Muscle of arm (tissue), 12 donors: ENCODE results near the gene LHFPL3. TPM values are rescaled to one million over a fixed set of nuclear protein-coding genes. Genes with fewer than 3 reads are reported as not detected.

Source experiments
- DNase-seq: peaks from one replicate; pipeline ENCODE4 v3.0.0-alpha.2; 2013
- polyA plus RNA-seq, 12 donors: library from polyadenylated mRNA; unstranded; fragments of 120-200 nt; gene quantifications; one replicate each; pipeline ENCODE4 v1.2.1, GENCODE V29; 2013; ENCODE audit not compliant: insufficient read length in 12 of 12

LHFPL3 gene
- polyA plus RNA-seq, 12 donors: 0.10 to 0.33 (median 0.14) TPM; not detected in 8

DNA sequence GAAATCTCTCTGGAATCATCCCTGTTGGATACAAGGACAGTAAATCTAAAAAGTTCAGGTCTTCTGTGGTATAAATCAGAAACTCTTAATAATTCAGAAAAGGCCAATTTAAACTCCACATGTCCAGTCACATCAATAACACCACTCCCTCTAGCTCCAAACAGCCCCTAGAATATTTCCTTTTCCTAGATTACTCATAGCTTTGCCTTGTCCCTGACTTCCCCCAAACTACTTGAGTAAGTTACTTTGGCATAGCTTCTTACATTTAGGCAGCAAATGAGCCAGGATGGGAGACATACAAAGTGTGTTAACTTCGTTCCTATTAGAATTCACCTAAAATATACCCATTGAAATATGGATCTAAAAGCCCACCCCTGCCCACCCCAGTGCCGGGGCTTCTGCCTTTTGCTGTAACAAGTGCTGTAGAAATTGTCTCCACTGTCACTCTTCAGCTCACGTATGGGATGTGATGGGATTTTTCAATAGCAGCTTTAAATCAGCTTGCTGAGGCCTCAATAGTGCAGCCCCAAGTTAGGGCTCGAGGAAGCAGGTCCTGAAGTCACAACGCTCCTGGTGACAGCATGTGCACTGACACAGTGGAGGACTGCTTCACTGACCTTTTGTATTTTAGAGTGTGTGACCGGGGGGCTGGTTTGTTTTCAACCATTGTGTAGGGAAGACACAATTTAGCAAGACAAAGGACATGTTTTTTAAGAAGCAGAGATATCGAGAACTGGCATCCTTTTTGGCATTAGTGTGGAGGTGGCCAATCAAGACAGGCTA lies 467.4 kb downstream of the LHFPL3 start:
- no peak for DNase-seq

GRCh38 chr7:104800307-104800706 lies 471.9 kb downstream of the LHFPL3 start:
- no peak for DNase-seq

- DNase-seq: no peak
These were observed 472.6 kb downstream of the LHFPL3 start for GRCh38 chr7:104801022-104801421.

DNA sequence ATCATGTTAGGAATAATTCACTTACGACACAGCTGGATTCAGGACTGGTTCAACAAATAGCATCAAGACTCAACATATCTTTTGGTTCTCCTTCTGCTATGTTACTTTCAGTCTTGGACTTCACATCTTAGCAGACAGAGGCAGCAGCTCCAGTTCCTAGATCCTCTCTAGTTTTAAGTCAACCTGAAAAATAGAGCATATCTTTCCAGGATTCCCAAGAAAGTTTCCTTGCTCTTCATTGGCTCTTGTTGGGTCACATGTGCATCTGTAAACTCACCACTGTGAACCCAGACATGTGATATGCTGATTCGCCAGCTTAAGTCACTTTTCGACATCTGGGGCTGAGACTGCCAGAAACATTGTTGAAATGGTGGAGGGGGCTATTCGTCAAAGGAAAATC lies 475.5 kb downstream of the LHFPL3 start:
- no peak for DNase-seq

- no peak for DNase-seq
These were observed 476.3 kb downstream of the LHFPL3 start for GRCh38 chr7:104804696-104805095.

GRCh38 chr7:104805449-104806317 lies 477.3 kb downstream of the LHFPL3 start:
- DNase-seq: no peak

DNA sequence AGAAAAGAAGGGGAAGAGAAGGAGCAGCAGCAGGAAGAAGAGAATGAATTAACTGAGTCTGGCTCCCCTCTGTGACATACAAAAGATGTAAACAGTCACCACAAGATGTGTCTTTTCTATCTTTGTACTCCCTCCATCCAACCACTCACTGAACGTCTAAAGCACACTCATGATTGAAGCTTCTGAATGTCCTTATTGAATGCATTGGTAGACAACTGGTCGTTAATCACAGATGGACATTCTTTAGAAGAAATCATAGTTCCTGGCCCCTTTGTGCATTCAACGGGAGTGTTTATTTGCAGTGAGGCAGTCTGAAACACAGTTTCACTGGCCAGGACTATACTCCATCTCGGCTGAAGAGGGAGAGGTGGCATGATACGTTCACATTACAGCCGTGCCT lies 479.3 kb downstream of the LHFPL3 start:
- no peak for DNase-seq

DNA sequence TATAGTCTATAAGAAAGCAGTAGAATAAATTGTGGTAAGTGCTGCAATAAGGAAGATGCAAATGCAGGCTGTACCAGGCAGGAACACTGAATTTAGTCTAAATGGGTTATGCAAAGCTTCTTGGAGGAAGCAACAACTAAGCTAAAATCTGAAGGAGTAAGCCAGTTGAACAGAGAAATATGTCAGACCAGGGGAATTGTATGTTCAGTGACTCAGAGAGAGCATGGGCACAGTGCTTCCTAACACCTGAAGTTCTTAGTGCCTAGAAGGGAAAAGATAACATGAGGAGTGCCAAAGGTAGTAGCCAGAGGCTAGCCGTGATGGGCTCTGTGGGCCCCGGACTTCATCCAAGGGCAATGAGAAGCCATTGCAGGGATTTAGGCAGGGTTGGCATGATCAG lies 481.5 kb downstream of the LHFPL3 start:
- DNase-seq: no peak

DNA sequence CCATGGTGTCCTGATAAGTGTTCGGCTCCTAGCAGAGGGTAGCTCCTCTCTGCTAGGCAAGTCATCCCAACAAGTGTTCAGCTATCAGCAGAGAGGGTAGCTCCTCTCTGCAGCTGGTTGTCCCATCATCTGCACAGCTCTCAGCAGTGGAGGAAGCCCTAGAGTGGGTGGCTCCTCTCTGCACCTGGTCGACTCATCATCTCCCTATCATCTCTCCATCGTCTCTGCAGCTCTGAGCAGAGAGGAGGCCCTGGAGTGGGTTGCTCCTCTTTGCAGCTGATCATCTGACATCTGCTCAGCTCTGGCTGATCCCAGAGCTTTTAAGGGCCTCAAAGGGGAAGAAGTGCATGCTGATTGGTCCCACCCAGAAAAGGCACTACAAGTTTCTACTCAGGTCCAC lies 485.7 kb downstream of the LHFPL3 start:
- no peak for DNase-seq

DNA sequence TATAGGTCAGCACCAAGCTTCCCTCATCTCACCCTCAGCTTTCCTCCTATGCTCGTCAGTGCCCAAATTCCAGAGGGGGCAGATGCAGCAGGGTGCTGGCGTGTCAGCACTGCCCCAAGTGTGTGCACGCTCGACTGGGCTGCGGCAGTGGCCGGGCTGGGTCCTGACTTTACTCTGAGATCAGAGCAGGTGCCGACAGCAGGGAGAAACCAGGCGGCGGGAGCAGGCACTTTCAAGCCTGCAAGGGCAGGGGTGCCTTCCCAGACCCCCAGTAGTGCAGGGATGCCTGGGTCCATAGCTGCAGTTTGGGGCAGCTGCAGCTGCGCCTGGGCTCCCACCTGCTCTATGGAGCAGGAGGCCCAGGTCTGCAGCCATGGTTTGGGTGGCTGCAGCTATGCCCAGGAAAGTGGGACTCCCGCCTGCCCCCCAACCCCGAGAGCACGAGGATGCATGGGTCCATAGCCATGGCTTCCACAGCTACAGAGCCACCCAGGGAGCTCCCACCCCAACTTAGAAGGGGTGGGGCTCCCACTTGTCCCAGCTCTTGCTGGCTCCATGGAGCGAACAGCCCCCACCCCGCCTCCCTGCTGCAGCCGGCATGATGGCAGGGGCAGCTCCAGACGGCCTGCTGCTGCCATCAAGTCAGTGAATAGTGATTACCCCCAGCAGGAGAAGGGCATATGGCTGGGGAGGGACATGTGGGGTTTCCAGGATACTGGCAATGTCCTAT lies 486.4 kb downstream of the LHFPL3 start:
- DNase-seq: no peak

DNA sequence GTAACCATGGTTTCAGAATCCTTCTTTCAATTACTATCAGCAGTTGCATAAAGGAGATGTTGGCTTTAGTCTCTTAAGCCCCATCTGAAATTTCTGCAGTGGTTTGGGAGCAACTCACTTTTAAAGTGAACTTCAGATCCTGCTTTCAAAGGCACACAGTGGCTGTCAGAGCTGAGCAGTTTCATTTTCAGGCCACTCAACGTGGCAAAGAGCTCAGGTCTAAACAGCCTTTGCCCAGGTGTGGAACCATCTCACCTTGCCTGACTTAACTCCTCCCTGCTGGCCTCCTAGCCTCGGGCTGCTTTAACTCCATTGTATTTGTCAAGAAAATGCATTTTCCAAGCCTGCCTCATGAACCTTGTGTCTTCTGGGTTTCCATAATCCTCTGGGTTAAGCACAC lies 488.1 kb downstream of the LHFPL3 start:
- no peak for DNase-seq

DNA sequence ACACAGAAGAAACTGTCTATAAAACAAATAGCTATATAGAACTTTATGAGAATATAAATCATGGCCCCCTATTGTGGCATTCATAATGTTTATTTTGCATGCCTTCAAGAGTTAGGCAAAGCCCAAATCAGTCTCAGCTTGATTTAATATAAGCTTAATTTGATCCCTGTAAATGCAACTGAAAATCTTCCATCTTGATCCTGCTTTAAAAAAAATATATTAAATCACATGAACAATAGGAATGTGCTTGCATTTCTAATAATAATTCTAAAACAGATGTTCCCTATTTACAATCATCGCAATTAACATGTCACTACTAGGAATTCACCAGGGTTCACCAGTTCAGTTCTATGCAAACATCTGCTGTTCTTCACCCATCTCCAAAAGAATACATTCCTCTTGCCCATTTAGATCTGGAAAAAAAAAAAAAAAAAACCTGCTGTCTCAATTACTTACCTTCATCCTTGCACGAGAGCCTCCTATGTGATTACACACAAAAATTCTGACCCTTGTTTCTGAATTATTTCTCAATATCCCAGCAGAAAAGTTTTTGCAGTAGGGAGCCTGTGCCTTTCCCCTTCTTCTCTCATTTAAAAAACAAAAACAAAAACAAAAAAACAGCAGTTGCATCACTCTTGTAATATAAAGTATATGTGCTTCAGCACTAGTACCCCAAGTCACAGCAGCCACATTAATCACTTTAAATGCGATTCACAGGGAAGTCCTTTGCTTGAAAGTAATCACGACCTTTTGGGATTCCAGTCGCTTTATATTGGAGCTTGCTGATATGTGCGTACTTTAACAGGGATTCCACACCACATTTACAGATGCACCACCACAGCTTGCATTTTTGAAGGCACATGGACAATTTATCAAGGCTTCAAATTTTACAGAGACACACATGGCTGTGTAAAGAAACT lies 490.8 kb downstream of the LHFPL3 start:
- no peak for DNase-seq

DNA sequence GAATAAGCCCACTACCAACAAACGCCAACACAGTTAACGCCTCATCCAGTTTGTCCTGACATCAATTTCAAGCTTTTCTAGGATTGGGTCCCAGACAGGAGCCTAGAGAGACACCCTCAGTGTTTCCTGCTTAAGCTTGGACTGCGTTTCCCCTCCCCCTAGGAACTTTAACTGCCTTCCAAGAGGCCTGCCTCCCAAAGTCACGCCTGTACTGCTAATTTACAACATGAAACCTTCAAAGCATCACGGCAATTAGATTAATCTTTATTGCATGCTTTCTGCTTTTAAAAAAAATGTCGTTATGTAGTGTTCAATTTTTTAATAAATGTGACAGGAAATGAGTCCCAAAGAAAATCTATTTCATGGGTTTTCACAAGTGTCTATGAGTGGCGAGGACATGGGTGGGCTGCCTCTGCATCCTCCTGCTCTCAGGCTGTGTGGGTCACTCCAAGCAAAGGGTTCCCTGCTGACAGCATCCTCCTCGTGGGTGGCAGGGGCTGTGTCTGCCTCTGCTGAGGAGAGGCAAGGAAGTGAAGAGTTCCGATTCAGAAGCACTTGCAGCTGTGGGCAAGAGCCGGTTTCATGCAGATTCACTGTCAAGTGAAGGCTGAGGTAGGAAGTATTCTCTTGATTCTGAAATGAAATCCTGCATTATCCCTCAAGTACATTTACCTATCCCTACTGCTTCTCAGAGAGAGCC lies 492.6 kb downstream of the LHFPL3 start:
- DNase-seq: no peak

- DNase-seq: no peak
These were observed 494.8 kb downstream of the LHFPL3 start for GRCh38 chr7:104823177-104823576.

- DNase-seq: no peak
These were observed 496.7 kb downstream of the LHFPL3 start for GRCh38 chr7:104825099-104825498.

- DNase-seq: no peak
These were observed 497.7 kb downstream of the LHFPL3 start for GRCh38 chr7:104826135-104826534.

DNA sequence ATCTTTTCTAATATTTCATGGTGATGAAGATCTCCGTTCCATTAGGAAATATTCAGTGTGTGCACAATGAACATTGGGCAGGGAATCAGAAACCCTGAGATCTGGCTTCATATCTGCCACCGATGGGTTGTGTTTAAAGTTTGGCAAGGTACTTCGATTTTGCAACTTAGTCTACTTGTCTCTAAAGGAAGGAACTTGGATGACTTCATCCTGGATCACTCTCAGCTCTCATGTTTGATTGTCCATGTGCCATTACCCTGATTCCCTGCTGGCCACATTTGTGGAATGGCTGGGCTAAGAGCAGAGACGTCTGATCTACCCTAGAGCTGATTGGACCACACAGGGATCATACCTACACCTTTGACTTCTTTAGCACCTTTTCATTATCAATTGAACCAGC lies 508.6 kb downstream of the LHFPL3 start:
- DNase-seq: no peak

GRCh38 chr7:104838537-104839299 lies 510.3 kb downstream of the LHFPL3 start:
- DNase-seq: no peak

- no peak for DNase-seq
These were observed 511.4 kb downstream of the LHFPL3 start for GRCh38 chr7:104839842-104840241.

- no peak for DNase-seq
These were observed 513.4 kb downstream of the LHFPL3 start for GRCh38 chr7:104841798-104842197.
